Prostate gland (tissue), 2 donors: ENCODE results near the gene NUP210. TPM values are rescaled to one million over a fixed set of nuclear protein-coding genes. Genes with fewer than 3 reads are reported as not detected.

Experiments
- DNase-seq: peaks from one replicate; pipeline ENCODE4 v3.0.0-alpha.2; 2019; ENCODE audit warnings: low spot score
- H3K27ac ChIP-seq, 2 donors: fragments of 200-600 bp; sonication (generic); 2 replicates each; pipeline ENCODE4 v1.5.1; 2017 to 2019
- H3K27me3 ChIP-seq: fragments of 200-600 bp; sonication (generic); replicated peaks from 2 replicates; pipeline ENCODE4 v1.5.1; 2019; ENCODE audit not compliant: insufficient read depth
- H3K36me3 ChIP-seq, 2 donors: fragments of 200-600 bp; sonication (generic); 1 replicate in 1 of 2; 2 replicates in 1 of 2; pipeline versions ENCODE4 v1.5.1 to v1.8.1; 2017 to 2019
- H3K4me1 ChIP-seq: fragments of 200-600 bp; sonication (generic); replicated peaks from 2 replicates; pipeline ENCODE4 v1.5.1; 2019
- H3K4me3 ChIP-seq, 2 donors: fragments of 200-600 bp; sonication (generic); 2 replicates each; pipeline ENCODE4 v1.5.1; 2017 to 2019
- H3K9me3 ChIP-seq: fragments of 200-600 bp; sonication (generic); 2 replicates; pipeline ENCODE4 v1.5.1; 2017
- POLR2A ChIP-seq: fragments of 450-650 bp; IDR thresholded peaks from one replicate; pipeline ENCODE4 v1.6.1; 2016; ENCODE audit warnings: antibody characterized with exemption, mild to moderate bottlenecking
- POLR2AphosphoS5 ChIP-seq: sonication (generic); formaldehyde crosslinking; IDR thresholded peaks from one replicate; pipeline ENCODE4 v1.6.1; 2017; ENCODE audit warnings: antibody characterized with exemption
- WGBS: methylation state at CpG from one replicate; pipeline ENCODE4 v1.1.5; 2018; 5-methylcytosine and 5-hydroxymethylcytosine counted together
- intact Hi-C: fragments of 100-400 bp; cut with DNase I; formaldehyde crosslinking; loops from one replicate; pipeline ENCODE4 v1.14.2; 2022
- total RNA-seq, 2 donors: library from RNA; depleted of rRNA; stranded (reverse); fragments of >200 nt; gene quantifications; one replicate each; pipeline ENCODE4 v1.1.0, GENCODE V29; 2016
- TF ChIP-seq, protein P1 (sequence below), 4 experiments: fragments of 200-600 bp in 2 of 4; fragments of 450-650 bp in 2 of 4; sonication (generic) in 2 of 4; IDR thresholded peaks; 1 replicate in 3 of 4; 2 replicates in 1 of 4; pipeline ENCODE4 v1.5.1; 2016 to 2019; ENCODE audit warnings: antibody characterized with exemption in 4 of 4, mild to moderate bottlenecking in 2 of 4, moderate library complexity in 2 of 4

NUP210 gene
- total RNA-seq, 2 donors from 2014 or later: 10.6 to 31.2 TPM

DNA sequence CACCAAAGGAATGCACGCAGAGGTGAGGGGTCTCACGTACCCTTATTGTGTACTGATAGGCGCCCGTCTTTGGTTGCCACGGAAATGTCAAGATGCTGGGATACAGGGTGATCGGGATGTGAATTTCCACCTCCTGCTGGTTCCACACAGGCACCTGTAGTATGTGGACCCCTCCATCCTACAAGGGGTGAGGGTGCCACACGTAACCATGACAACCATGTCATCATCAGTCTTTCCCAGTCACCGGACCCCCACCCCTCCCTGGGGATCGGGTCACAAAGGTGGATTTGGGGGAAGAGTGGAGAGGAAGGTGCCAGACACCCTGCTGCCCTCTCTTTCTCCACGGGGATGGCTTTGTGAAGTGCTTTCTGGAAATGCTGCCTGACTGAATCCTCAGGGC, 44.7 kb downstream of the NUP210 start:
- 87% methylated on average over 10 of the region's 10 CpGs for WGBS
- TF ChIP-seq POLR2AphosphoS5 (no peak), POLR2A (no peak)
- TF ChIP-seq, protein P1, sequence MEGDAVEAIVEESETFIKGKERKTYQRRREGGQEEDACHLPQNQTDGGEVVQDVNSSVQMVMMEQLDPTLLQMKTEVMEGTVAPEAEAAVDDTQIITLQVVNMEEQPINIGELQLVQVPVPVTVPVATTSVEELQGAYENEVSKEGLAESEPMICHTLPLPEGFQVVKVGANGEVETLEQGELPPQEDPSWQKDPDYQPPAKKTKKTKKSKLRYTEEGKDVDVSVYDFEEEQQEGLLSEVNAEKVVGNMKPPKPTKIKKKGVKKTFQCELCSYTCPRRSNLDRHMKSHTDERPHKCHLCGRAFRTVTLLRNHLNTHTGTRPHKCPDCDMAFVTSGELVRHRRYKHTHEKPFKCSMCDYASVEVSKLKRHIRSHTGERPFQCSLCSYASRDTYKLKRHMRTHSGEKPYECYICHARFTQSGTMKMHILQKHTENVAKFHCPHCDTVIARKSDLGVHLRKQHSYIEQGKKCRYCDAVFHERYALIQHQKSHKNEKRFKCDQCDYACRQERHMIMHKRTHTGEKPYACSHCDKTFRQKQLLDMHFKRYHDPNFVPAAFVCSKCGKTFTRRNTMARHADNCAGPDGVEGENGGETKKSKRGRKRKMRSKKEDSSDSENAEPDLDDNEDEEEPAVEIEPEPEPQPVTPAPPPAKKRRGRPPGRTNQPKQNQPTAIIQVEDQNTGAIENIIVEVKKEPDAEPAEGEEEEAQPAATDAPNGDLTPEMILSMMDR (IDR thresholded peaks at IDR 0.05): no peak

DNA sequence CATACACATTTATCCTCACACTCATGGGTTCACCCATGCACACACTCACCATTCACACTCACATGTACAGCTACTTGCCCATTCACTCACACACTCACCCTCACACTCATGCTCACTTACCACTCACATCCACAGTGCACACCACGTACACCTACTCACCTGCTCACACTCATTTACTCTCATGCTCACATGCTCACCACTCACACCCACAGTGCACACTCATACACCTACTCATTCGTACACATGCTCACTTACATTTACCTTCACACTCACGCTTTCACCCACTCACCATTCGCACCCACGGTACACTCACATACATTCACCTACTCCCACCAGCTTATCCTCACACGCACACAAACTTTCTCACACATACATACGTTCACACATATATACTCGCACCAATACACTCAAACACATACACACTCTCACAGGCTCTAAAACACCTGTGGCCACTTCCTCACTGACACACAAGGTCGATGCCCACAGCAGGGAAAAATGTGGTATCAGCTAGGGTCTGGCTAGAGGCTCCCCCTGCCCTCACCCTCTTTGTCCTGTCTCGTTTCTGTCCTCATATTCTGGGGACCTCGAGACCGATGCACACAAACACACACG, 46.0 kb downstream of the NUP210 start:
- H3K36me3 ChIP-seq: no peaks in the 10 kb centered on the region
- H3K4me3 ChIP-seq: no peak overlapping the region
- TF ChIP-seq POLR2AphosphoS5 (no peak), POLR2A (no peak)
- TF ChIP-seq, protein P1 (IDR thresholded peaks at IDR 0.05): no peak
- no peaks in the 10 kb centered on the region for H3K27me3 ChIP-seq
- no peak overlapping the region for H3K27ac ChIP-seq
- 95% methylated on average over 13 of the region's 13 CpGs for WGBS
- DNase-seq: no peak
- no peaks in the 10 kb centered on the region for H3K4me1 ChIP-seq
- intact Hi-C loops: no loop called here
- no peaks in the 10 kb centered on the region for H3K9me3 ChIP-seq

More for the DNA sequence above, 44.7 kb downstream of the NUP210 start:
- Histone ChIP-seq H3K36me3 (no peaks in the 10 kb centered on the region), H3K9me3 (no peaks in the 10 kb centered on the region), H3K27me3 (no peaks in the 10 kb centered on the region), H3K4me3 (no peak overlapping the region), H3K27ac (no peak overlapping the region), H3K4me1 (no peaks in the 10 kb centered on the region)
- no peak for DNase-seq
- intact Hi-C loops: no loop called here

DNA sequence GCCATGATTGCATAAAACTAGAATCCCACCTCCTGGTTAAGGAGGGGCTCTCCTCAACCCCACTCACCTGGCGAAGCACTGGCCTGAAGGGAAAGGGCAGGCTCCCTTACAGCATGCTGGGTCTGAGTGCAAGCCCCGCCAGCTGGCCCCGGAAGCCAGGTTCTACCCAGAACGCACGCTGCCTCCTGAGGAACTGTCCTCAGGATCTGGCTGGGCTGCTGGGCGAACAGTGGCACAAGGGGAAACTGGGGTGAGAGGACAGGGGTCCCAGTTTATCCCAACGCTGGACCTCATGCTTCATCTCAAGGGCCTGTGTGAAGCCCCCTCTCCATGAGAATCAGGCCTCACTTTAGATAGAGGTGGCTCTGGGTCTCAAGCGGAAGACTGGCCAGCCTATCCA, 47.5 kb downstream of the NUP210 start:
- 95% methylated on average over 8 of the region's 8 CpGs for WGBS
- intact Hi-C loops: no loop called here
- Histone ChIP-seq H3K27ac (no peak overlapping the region), H3K9me3 (no peaks in the 10 kb centered on the region), H3K4me3 (no peak overlapping the region), H3K27me3 (no peaks in the 10 kb centered on the region), H3K36me3 (no peaks in the 10 kb centered on the region), H3K4me1 (no peaks in the 10 kb centered on the region)
- TF ChIP-seq, protein P1 (IDR thresholded peaks at IDR 0.05): no peak
- TF ChIP-seq POLR2AphosphoS5 (no peak), POLR2A (no peak)
- DNase-seq: no peak

DNA sequence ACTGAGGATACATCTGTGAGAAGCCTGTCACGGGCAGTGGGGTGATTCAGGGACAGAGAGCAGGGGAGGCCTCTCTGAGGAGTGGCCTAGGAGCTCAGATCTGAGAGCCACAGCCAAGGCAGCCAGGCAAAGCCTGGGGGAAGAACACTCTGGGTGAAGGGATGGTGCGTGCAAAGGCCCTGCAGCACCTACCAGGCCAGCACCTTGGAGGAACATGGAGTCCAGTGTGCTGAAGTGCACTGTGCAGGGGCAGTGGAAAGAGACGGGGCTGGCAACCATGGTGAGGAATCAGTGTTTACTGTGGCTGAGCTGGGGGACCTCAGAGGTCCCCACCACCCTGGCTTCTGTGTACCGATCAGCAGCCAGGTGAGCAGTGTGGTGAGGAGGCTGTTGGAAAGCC, 48.0 kb downstream of the NUP210 start:
- Histone ChIP-seq H3K27me3 (no peaks in the 10 kb centered on the region), H3K27ac (no peak overlapping the region), H3K4me1 (no peaks in the 10 kb centered on the region), H3K36me3 (no peaks in the 10 kb centered on the region), H3K4me3 (no peak overlapping the region), H3K9me3 (no peaks in the 10 kb centered on the region)
- DNase-seq: no peak
- 91% methylated on average over 4 of the region's 4 CpGs for WGBS
- intact Hi-C loops: no loop called here
- TF ChIP-seq, protein P1 (IDR thresholded peaks at IDR 0.05): no peak
- TF ChIP-seq POLR2A (no peak), POLR2AphosphoS5 (no peak)
